SU-DHL-6 (cell line): ENCODE measurements around the gene TESK2.

Experiments used
- H2AFZ ChIP-seq: fragments of 200-600 bp; sonication (generic); 2 replicates; pipeline ENCODE4 v1.6.1; 2014; ENCODE audit warnings: low read depth, mild to moderate bottlenecking, moderate library complexity, mixed read lengths, antibody characterized with exemption, low read length; ENCODE audit not compliant: severe bottlenecking
- H3F3A ChIP-seq: fragments of 200-600 bp; shearing (Covaris generic); 2 replicates; pipeline ENCODE4 v1.6.0; 2016; ENCODE audit warnings: antibody characterized with exemption, mild to moderate bottlenecking; ENCODE audit not compliant: insufficient read depth
- H3K27ac ChIP-seq: fragments of 200-600 bp; sonication (generic); 2 replicates; pipeline ENCODE4 v1.5.1; 2016; ENCODE audit warnings: low read depth, mild to moderate bottlenecking, low read length, moderate library complexity, mixed read lengths
- H3K27me3 ChIP-seq: fragments of 200-600 bp; sonication (generic), shearing (Covaris generic); 2 replicates; pipeline ENCODE4 v1.6.0; 2014; ENCODE audit warnings: mild to moderate bottlenecking, low read length
- H3K36me3 ChIP-seq: fragments of 200-600 bp; sonication (generic); 2 replicates; pipeline ENCODE4 v1.6.1; 2014; ENCODE audit warnings: mild to moderate bottlenecking, low read length, mixed read lengths
- H3K4me2 ChIP-seq: fragments of 300-600, 200-600 bp; shearing (Covaris generic), sonication (generic); 2 replicates; pipeline ENCODE4 v1.6.0; 2014; ENCODE audit warnings: low read length, low read depth, mild to moderate bottlenecking; ENCODE audit not compliant: poor library complexity, severe bottlenecking
- H3K4me3 ChIP-seq: fragments of 200-600 bp; sonication (generic); 2 replicates; pipeline ENCODE4 v1.5.1; 2014; ENCODE audit warnings: antibody characterized with exemption, low read length, mild to moderate bottlenecking, mixed read lengths; ENCODE audit not compliant: insufficient read depth, poor library complexity, severe bottlenecking
- H3K79me2 ChIP-seq: fragments of 200-600 bp; sonication (generic); 2 replicates; pipeline ENCODE4 v1.6.1; 2014; ENCODE audit warnings: mild to moderate bottlenecking, low read length, moderate library complexity; ENCODE audit not compliant: insufficient read depth
- H3K9ac ChIP-seq: fragments of 200-600 bp; sonication (generic); 2 replicates; pipeline ENCODE4 v1.7.0; 2014; ENCODE audit warnings: mild to moderate bottlenecking, low read length
- H3K9me2 ChIP-seq: fragments of 200-600 bp; sonication (generic); replicated peaks from 2 replicates; pipeline ENCODE4 v1.6.1; 2014; ENCODE audit warnings: low read length; ENCODE audit not compliant: insufficient read depth
- H3K9me3 ChIP-seq: fragments of 200-600 bp; sonication (generic); 2 replicates; pipeline ENCODE4 v1.6.1; 2014; ENCODE audit warnings: low read length, mixed read lengths; ENCODE audit not compliant: insufficient read depth
- H4K20me1 ChIP-seq: fragments of 200-600 bp; sonication (generic); 2 replicates; pipeline ENCODE4 v1.6.1; 2014; ENCODE audit warnings: low read depth, mild to moderate bottlenecking, antibody characterized with exemption, low read length, moderate library complexity, mixed read lengths
- CTCF ChIP-seq: fragments of 200-600 bp; sonication (generic); IDR thresholded peaks from one replicate; pipeline ENCODE4 v1.5.1; 2017; ENCODE audit warnings: antibody characterized with exemption, mild to moderate bottlenecking, low read length, moderate library complexity; ENCODE audit not compliant: insufficient read depth, poor library complexity, severe bottlenecking
- EZH2phosphoT487 ChIP-seq: fragments of 200-600 bp; sonication (generic), shearing (Covaris generic); conservative IDR thresholded peaks from 2 replicates; pipeline ENCODE4 v1.6.1; 2018; ENCODE audit warnings: mild to moderate bottlenecking, antibody characterized with exemption, low read length, moderate library complexity, mixed read lengths

The TESK2 gene

GRCh38 chr1:45498279-45498678, 7.3 kb upstream of the TESK2 start:
- Histone ChIP-seq H3K9me2 (no peaks in the 10 kb centered on the region), H3F3A (peaks cover 5% of the 10 kb centered on the region; the same call in 1 of the 2 replicates), H4K20me1 (no peaks in the 10 kb centered on the region), H3K27me3 (no peaks in the 10 kb centered on the region), H2AFZ (no peak overlapping the region), H3K4me3 (no peak overlapping the region), H3K9me3 (no peaks in the 10 kb centered on the region), H3K36me3 (no peaks in the 10 kb centered on the region), H3K9ac (no peak overlapping the region; the same call in 1 of the 2 replicates), H3K27ac (no peak overlapping the region), H3K79me2 (no peaks in the 10 kb centered on the region), H3K4me2 (no peak overlapping the region)
- TF ChIP-seq CTCF = no peak
- no peak for TF ChIP-seq EZH2phosphoT487

GRCh38 chr1:45493116-45493697, 2.2 kb upstream of the TESK2 start:
- Histone ChIP-seq H3K27me3 (no peaks in the 10 kb centered on the region), H3K4me3 (no peak overlapping the region), H3K9ac (no peak overlapping the region), H3K4me2 (no peak overlapping the region), H4K20me1 (no peaks in the 10 kb centered on the region), H3K27ac (no peak overlapping the region), H3K36me3 (no peaks in the 10 kb centered on the region), H3K79me2 (no peaks in the 10 kb centered on the region), H3K9me3 (no peaks in the 10 kb centered on the region), H3F3A (peaks cover 13% of the 10 kb centered on the region; the same call in 1 of the 2 replicates), H3K9me2 (no peaks in the 10 kb centered on the region), H2AFZ (peak overlapping the region; percentile 27)
- TF ChIP-seq CTCF (peak; percentile 47), EZH2phosphoT487 (no peak)

- peak overlapping the region; percentile 27 for H2AFZ ChIP-seq
- H3K9ac ChIP-seq = no peak overlapping the region
- no peaks in the 10 kb centered on the region for H3K9me2 ChIP-seq
- no peaks in the 10 kb centered on the region for H3K9me3 ChIP-seq
- H3K27me3 ChIP-seq = no peaks in the 10 kb centered on the region
- no peak overlapping the region for H3K4me2 ChIP-seq
- H4K20me1 ChIP-seq = no peaks in the 10 kb centered on the region
- H3K27ac ChIP-seq = no peak overlapping the region
- H3K79me2 ChIP-seq = no peaks in the 10 kb centered on the region
- no peak for TF ChIP-seq CTCF
- TF ChIP-seq EZH2phosphoT487 = no peak
- H3K4me3 ChIP-seq = no peak overlapping the region
- H3K36me3 ChIP-seq = no peaks in the 10 kb centered on the region
- peaks cover 13% of the 10 kb centered on the region; the same call in 1 of the 2 replicates for H3F3A ChIP-seq
Observed at GRCh38 chr1:45492691-45493090, 1.7 kb upstream of the TESK2 start.
